GM18498 (cell line): ENCODE data around the gene PCBP3.
"Not testable (repeated sequence)": the region's sequence is repeated elsewhere in the genome, so short reads cannot be mapped to it uniquely, and the experiment has no call there.

Experiments used
- ATAC-seq: cut with Tn5 transposase; IDR thresholded peaks from one replicate; pipeline ENCODE4 v1.9.1; 2021; ENCODE audit warnings: mild to moderate bottlenecking, moderate library complexity; ENCODE audit not compliant: unreplicated experiment

Gene PCBP3

GRCh38 chr21:45886610-45887026 lies 243.1 kb downstream of the PCBP3 start:
- no peak for ATAC-seq

GRCh38 chr21:45887120-45887611 lies 243.6 kb downstream of the PCBP3 start:
- no peak for ATAC-seq

- ATAC-seq = no peak
These were observed 244.3 kb downstream of the PCBP3 start for GRCh38 chr21:45887788-45888187.

- ATAC-seq = no peak
These were observed 245.0 kb downstream of the PCBP3 start for GRCh38 chr21:45888386-45889009.

GRCh38 chr21:45889256-45889655 lies 245.7 kb downstream of the PCBP3 start:
- ATAC-seq = no peak

- ATAC-seq = no peak
These were observed 246.4 kb downstream of the PCBP3 start for GRCh38 chr21:45889961-45890360.

GRCh38 chr21:45891388-45892155 lies 248.0 kb downstream of the PCBP3 start:
- ATAC-seq = no peak

- no peak for ATAC-seq
These were observed 248.8 kb downstream of the PCBP3 start for GRCh38 chr21:45892156-45892915.

- ATAC-seq = no peak
These were observed 249.6 kb downstream of the PCBP3 start for GRCh38 chr21:45892916-45893739.

- no peak for ATAC-seq
These were observed 250.4 kb downstream of the PCBP3 start for GRCh38 chr21:45893740-45894449.

- ATAC-seq = no peak
These were observed 250.9 kb downstream of the PCBP3 start for GRCh38 chr21:45894450-45894825.

- ATAC-seq = no peak
These were observed 251.6 kb downstream of the PCBP3 start for GRCh38 chr21:45894906-45895777.

GRCh38 chr21:45895778-45896370 lies 252.3 kb downstream of the PCBP3 start:
- no peak for ATAC-seq

GRCh38 chr21:45896431-45896830 lies 252.9 kb downstream of the PCBP3 start:
- ATAC-seq = not testable (repeated sequence)

GRCh38 chr21:45897191-45898027 lies 253.9 kb downstream of the PCBP3 start:
- ATAC-seq = no peak

- no peak for ATAC-seq
These were observed 254.5 kb downstream of the PCBP3 start for GRCh38 chr21:45898028-45898350.

- no peak for ATAC-seq
These were observed 255.3 kb downstream of the PCBP3 start for GRCh38 chr21:45898781-45899180.
